ENCODE data around the gene ATP1A4. TPM values are rescaled to one million over a fixed set of nuclear protein-coding genes. Genes with fewer than 3 reads are reported as not detected.
A peak's percentile ranks its signal among the peaks of the same experiment; 100 is the strongest.

Gene ATP1A4
- polyA plus RNA-seq, 4 donors: 0.12 to 0.24 TPM; not detected in 2

DNA sequence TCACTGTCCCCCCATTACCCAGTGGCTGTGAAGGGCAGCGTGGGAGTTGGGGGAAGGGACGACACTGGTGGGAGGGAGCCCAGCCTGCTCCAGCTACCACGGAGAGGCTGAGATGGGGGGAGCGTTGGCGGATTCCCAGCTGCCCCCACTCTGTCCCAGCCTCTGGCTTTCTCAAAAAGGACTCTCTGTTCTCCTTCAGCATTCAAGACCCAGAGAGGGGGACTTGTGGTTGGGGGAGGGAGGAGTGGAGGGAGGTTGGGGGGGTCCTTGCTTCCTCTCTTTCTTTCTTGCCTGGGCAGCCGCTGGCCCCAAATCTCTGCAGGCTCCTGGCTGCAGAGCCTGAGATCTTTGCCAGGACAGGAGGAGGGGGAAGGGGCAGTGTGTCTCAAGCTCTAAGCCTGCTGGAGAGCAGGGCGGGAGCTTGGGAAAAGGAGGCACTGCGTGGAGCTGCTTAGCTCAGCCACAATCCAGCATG, 33.7 kb upstream of the ATP1A4 start:
- no peak overlapping the region for H3K4me3 ChIP-seq (ENCODE audit: low read depth in 1 of 3, low read length in 3 of 3)
- no peaks in the 10 kb centered on the region for H3K9me3 ChIP-seq (ENCODE audit: control insufficient read depth in 2 of 2, insufficient read depth in 1 of 2, low read depth in 1 of 2, low read length in 1 of 2)
- 33 to 60% (median 55%) methylated on average over 7 to 8 of the region's 8 CpGs for WGBS, 3 donors
- H3K27me3 ChIP-seq (ENCODE audit: control insufficient read depth in 3 of 3, insufficient read depth in 3 of 3, low read length in 3 of 3): peaks cover 0 to 35% (median 0%) of the 10 kb centered on the region in 3 donors
- FAIRE-seq (no peak), DNase-seq (no peak)
- H3K36me3 ChIP-seq (ENCODE audit: control insufficient read depth in 3 of 3, insufficient read depth in 2 of 3, low read depth in 1 of 3, low read length in 3 of 3): no peaks in the 10 kb centered on the region
- H3K4me1 ChIP-seq (ENCODE audit: control insufficient read depth in 3 of 3, insufficient read depth in 2 of 3, low read depth in 1 of 3, low read length in 2 of 3): peaks cover 0 to 5% (median 0%) of the 10 kb centered on the region in 3 donors
- no peak overlapping the region for H3K27ac ChIP-seq (ENCODE audit: low read depth in 1 of 3, low read length in 2 of 3)

DNA sequence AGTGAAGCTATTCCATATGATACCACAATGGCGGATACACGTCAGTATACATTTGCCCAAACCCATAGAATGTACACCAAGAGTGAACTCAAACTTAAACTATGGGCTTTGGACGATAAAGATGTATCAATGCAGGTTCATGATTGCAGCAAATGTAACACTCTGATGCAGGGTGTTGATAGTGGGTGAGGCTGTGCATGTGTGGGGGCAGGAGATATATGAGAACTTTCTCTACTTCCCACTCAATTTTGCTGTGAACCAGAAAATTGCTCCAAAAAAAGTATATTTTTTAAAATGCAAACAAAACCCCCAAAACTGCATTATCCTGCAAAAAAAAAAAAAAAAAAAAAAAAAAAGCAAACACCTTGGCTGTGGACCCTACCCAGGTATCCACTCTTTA, 32.5 kb upstream of the ATP1A4 start:
- Histone ChIP-seq H3K4me3 (ENCODE audit: low read depth in 1 of 3, low read length in 3 of 3) (no peak overlapping the region), H3K27me3 (ENCODE audit: control insufficient read depth in 3 of 3, insufficient read depth in 3 of 3, low read length in 3 of 3) (peaks cover 0 to 35% (median 0%) of the 10 kb centered on the region in 3 donors), H3K36me3 (ENCODE audit: control insufficient read depth in 3 of 3, insufficient read depth in 2 of 3, low read depth in 1 of 3, low read length in 3 of 3) (no peaks in the 10 kb centered on the region), H3K9me3 (ENCODE audit: control insufficient read depth in 2 of 2, insufficient read depth in 1 of 2, low read depth in 1 of 2, low read length in 1 of 2) (no peaks in the 10 kb centered on the region), H3K27ac (ENCODE audit: low read depth in 1 of 3, low read length in 2 of 3) (no peak overlapping the region), H3K4me1 (ENCODE audit: control insufficient read depth in 3 of 3, insufficient read depth in 2 of 3, low read depth in 1 of 3, low read length in 2 of 3) (peaks cover 0 to 5% (median 0%) of the 10 kb centered on the region in 3 donors)
- no peak for DNase-seq
- 80 to 93% (median 81%) methylated on average over 3 of the region's 3 CpGs for WGBS, 3 donors
- FAIRE-seq: no peak

GRCh38 chr1:160120797-160121196, 30.6 kb upstream of the ATP1A4 start:
- Histone ChIP-seq H3K36me3 (ENCODE audit: control insufficient read depth in 3 of 3, insufficient read depth in 2 of 3, low read depth in 1 of 3, low read length in 3 of 3) (no peaks in the 10 kb centered on the region), H3K27ac (ENCODE audit: low read depth in 1 of 3, low read length in 2 of 3) (no peak overlapping the region), H3K4me3 (ENCODE audit: low read depth in 1 of 3, low read length in 3 of 3) (no peak overlapping the region), H3K4me1 (ENCODE audit: control insufficient read depth in 3 of 3, insufficient read depth in 2 of 3, low read depth in 1 of 3, low read length in 2 of 3) (peaks cover 0 to 8% (median 0%) of the 10 kb centered on the region in 3 donors), H3K27me3 (ENCODE audit: control insufficient read depth in 3 of 3, insufficient read depth in 3 of 3, low read length in 3 of 3) (peaks cover 0 to 26% (median 0%) of the 10 kb centered on the region in 3 donors), H3K9me3 (ENCODE audit: control insufficient read depth in 2 of 2, insufficient read depth in 1 of 2, low read depth in 1 of 2, low read length in 1 of 2) (no peaks in the 10 kb centered on the region)
- DNase-seq (no peak), FAIRE-seq (no peak)
- WGBS, 3 donors: 86 to 95% (median 87%) methylated on average over 5 of the region's 5 CpGs

GRCh38 chr1:160121388-160121787, 30.0 kb upstream of the ATP1A4 start:
- 43 to 78% (median 50%) methylated on average over 1 of the region's 1 CpG for WGBS, 3 donors
- Histone ChIP-seq H3K4me3 (ENCODE audit: low read depth in 1 of 3, low read length in 3 of 3) (no peak overlapping the region), H3K36me3 (ENCODE audit: control insufficient read depth in 3 of 3, insufficient read depth in 2 of 3, low read depth in 1 of 3, low read length in 3 of 3) (no peaks in the 10 kb centered on the region), H3K27me3 (ENCODE audit: control insufficient read depth in 3 of 3, insufficient read depth in 3 of 3, low read length in 3 of 3) (peaks cover 0 to 21% (median 0%) of the 10 kb centered on the region in 3 donors), H3K27ac (ENCODE audit: low read depth in 1 of 3, low read length in 2 of 3) (no peak overlapping the region), H3K9me3 (ENCODE audit: control insufficient read depth in 2 of 2, insufficient read depth in 1 of 2, low read depth in 1 of 2, low read length in 1 of 2) (no peaks in the 10 kb centered on the region), H3K4me1 (ENCODE audit: control insufficient read depth in 3 of 3, insufficient read depth in 2 of 3, low read depth in 1 of 3, low read length in 2 of 3) (peaks cover 0 to 10% (median 0%) of the 10 kb centered on the region in 3 donors)
- FAIRE-seq (no peak), DNase-seq (no peak)

DNA sequence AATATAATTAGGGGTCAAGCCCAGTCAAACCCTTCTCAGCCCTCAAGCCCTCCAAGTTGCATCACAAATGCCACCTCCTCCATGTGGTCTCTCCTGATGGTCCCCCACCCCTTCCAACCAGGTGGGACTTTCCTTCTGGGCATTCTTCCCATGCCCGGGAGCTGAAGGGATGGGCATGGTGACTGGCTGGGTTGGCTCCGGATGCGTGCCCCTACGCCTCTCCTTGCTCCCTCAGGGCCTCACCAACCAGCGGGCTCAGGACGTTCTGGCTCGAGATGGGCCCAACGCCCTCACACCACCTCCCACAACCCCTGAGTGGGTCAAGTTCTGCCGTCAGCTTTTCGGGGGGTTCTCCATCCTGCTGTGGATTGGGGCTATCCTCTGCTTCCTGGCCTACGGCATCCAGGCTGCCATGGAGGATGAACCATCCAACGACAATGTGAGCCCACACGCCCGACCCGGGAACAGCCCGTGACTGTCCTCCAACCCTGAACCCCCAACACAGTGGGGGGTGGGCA, 28.4 kb upstream of the ATP1A4 start:
- no peak for FAIRE-seq
- Histone ChIP-seq H3K4me1 (ENCODE audit: control insufficient read depth in 3 of 3, insufficient read depth in 2 of 3, low read depth in 1 of 3, low read length in 2 of 3) (peaks cover 0 to 10% (median 0%) of the 10 kb centered on the region in 3 donors), H3K9me3 (ENCODE audit: control insufficient read depth in 2 of 2, insufficient read depth in 1 of 2, low read depth in 1 of 2, low read length in 1 of 2) (no peaks in the 10 kb centered on the region), H3K36me3 (ENCODE audit: control insufficient read depth in 3 of 3, insufficient read depth in 2 of 3, low read depth in 1 of 3, low read length in 3 of 3) (no peaks in the 10 kb centered on the region), H3K27me3 (ENCODE audit: control insufficient read depth in 3 of 3, insufficient read depth in 3 of 3, low read length in 3 of 3) (peaks cover 0 to 7% (median 0%) of the 10 kb centered on the region in 3 donors), H3K27ac (ENCODE audit: low read depth in 1 of 3, low read length in 2 of 3) (no peak overlapping the region), H3K4me3 (ENCODE audit: low read depth in 1 of 3, low read length in 3 of 3) (no peak overlapping the region)
- WGBS, 3 donors: 86 to 90% (median 89%) methylated on average over 16 of the region's 16 CpGs
- no peak for DNase-seq

DNA sequence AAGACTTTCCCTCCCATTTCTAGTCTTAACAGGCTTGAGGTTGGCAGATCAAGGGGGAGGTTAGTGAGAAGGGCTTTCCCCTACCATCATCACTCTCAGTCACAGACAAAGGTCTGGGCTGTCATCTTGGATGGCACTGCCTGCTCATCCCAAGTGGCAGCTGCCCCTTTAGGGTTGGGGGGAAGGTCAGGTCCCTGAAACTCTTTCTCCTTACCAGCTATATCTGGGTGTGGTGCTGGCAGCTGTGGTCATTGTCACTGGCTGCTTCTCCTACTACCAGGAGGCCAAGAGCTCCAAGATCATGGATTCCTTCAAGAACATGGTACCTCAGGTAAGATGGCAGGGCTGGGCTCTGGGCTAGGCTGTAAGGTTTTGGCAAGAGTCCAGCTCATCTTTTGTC, 27.7 kb upstream of the ATP1A4 start:
- Histone ChIP-seq H3K4me1 (ENCODE audit: control insufficient read depth in 3 of 3, insufficient read depth in 2 of 3, low read depth in 1 of 3, low read length in 2 of 3) (peaks cover 0 to 10% (median 0%) of the 10 kb centered on the region in 3 donors), H3K36me3 (ENCODE audit: control insufficient read depth in 3 of 3, insufficient read depth in 2 of 3, low read depth in 1 of 3, low read length in 3 of 3) (no peaks in the 10 kb centered on the region), H3K27ac (ENCODE audit: low read depth in 1 of 3, low read length in 2 of 3) (no peak overlapping the region), H3K9me3 (ENCODE audit: control insufficient read depth in 2 of 2, insufficient read depth in 1 of 2, low read depth in 1 of 2, low read length in 1 of 2) (no peaks in the 10 kb centered on the region), H3K4me3 (ENCODE audit: low read depth in 1 of 3, low read length in 3 of 3) (no peak overlapping the region), H3K27me3 (ENCODE audit: control insufficient read depth in 3 of 3, insufficient read depth in 3 of 3, low read length in 3 of 3) (peaks cover 0 to 2% (median 0%) of the 10 kb centered on the region in 3 donors)
- DNase-seq (no peak), FAIRE-seq (no peak)

GRCh38 chr1:160124705-160125478, 26.5 kb upstream of the ATP1A4 start:
- Histone ChIP-seq H3K4me1 (ENCODE audit: control insufficient read depth in 3 of 3, insufficient read depth in 2 of 3, low read depth in 1 of 3, low read length in 2 of 3) (peaks cover 0 to 10% (median 0%) of the 10 kb centered on the region in 3 donors), H3K4me3 (ENCODE audit: low read depth in 1 of 3, low read length in 3 of 3) (no peak overlapping the region), H3K36me3 (ENCODE audit: control insufficient read depth in 3 of 3, insufficient read depth in 2 of 3, low read depth in 1 of 3, low read length in 3 of 3) (no peaks in the 10 kb centered on the region), H3K27me3 (ENCODE audit: control insufficient read depth in 3 of 3, insufficient read depth in 3 of 3, low read length in 3 of 3) (no peaks in the 10 kb centered on the region), H3K9me3 (ENCODE audit: control insufficient read depth in 2 of 2, insufficient read depth in 1 of 2, low read depth in 1 of 2, low read length in 1 of 2) (no peaks in the 10 kb centered on the region), H3K27ac (ENCODE audit: low read depth in 1 of 3, low read length in 2 of 3) (peak overlapping the region in 1 of 3 donors; percentile 59)
- 53 to 67% (median 54%) methylated on average over 8 of the region's 8 CpGs for WGBS, 3 donors
- peak; percentile 56 to 62 for DNase-seq
- no peak for FAIRE-seq

DNA sequence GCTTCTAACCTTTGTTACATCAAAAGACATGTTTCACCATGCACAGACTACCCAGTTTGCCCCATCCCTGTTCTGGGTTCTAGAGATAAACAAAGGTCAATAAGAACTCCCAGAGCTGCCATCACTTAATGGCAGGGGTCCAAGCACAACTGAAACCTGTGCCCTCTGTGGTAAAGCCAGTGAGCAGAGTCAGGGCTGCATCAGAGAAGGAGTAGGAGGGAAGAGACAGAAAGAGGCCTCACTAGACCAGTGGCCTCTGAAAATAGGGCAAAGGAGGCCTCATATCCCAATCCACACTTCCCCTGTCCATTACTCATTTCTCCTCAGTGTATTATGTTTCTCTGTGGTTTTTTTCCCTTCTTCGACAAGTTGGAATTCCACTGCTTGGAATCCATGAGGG, 25.7 kb upstream of the ATP1A4 start:
- Histone ChIP-seq H3K9me3 (ENCODE audit: control insufficient read depth in 2 of 2, insufficient read depth in 1 of 2, low read depth in 1 of 2, low read length in 1 of 2) (no peaks in the 10 kb centered on the region), H3K4me1 (ENCODE audit: control insufficient read depth in 3 of 3, insufficient read depth in 2 of 3, low read depth in 1 of 3, low read length in 2 of 3) (peaks cover 0 to 10% (median 0%) of the 10 kb centered on the region in 3 donors), H3K4me3 (ENCODE audit: low read depth in 1 of 3, low read length in 3 of 3) (no peak overlapping the region), H3K27me3 (ENCODE audit: control insufficient read depth in 3 of 3, insufficient read depth in 3 of 3, low read length in 3 of 3) (no peaks in the 10 kb centered on the region), H3K36me3 (ENCODE audit: control insufficient read depth in 3 of 3, insufficient read depth in 2 of 3, low read depth in 1 of 3, low read length in 3 of 3) (no peaks in the 10 kb centered on the region), H3K27ac (ENCODE audit: low read depth in 1 of 3, low read length in 2 of 3) (peak overlapping the region in 1 of 3 donors; percentile 59)
- WGBS, 3 donors: 78 to 83% (median 82%) methylated on average over 1 of the region's 1 CpG
- DNase-seq: no peak
- FAIRE-seq: no peak

Data from small intestine (tissue), 7 donors.